Naive thymus-derived CD4-positive, alpha-beta T cell (primary cell): ENCODE results near the gene GSC2. TPM values are rescaled to one million over a fixed set of nuclear protein-coding genes. Genes with fewer than 3 reads are reported as not detected.
A peak's percentile ranks its signal among the peaks of the same experiment; 100 is the strongest.

Source experiments
- ATAC-seq: fragments of 150-1000 bp; cut with Tn5 transposase; 2 replicates; pipeline ENCODE4 v1.10.0; 2021; ENCODE audit warnings: mild to moderate bottlenecking, moderate library complexity
- CTCF ChIA-PET: fragments of 350-600 bp; sonication (Branson Sonifier 250); formaldehyde crosslinking; loops from one replicate; lab custom pipeline; 2021; ENCODE audit warnings: antibody characterized with exemption; lab: Charles Lee
- POLR2A ChIA-PET: fragments of 350-600 bp; sonication (Branson Sonifier 250); formaldehyde crosslinking; loops from one replicate; lab custom pipeline; 2021; ENCODE audit warnings: antibody characterized with exemption, inconsistent platforms; lab: Charles Lee
- DNase-seq, 9 donors: peaks; one replicate each; pipeline versions ENCODE4 v3.0.0 to v3.0.0-alpha.2; 2020 to 2022; ENCODE audit warnings: mixed read lengths in 1 of 9
- H3K27ac ChIP-seq: one replicate; pipeline ENCODE4 v1.7.0; 2013; ENCODE audit warnings: mild to moderate bottlenecking, low read depth, low read length, moderate library complexity
- H3K27me3 ChIP-seq, 2 donors: one replicate each; pipeline ENCODE4 v1.7.0; 2013; ENCODE audit warnings: low read length in 2 of 2, mild to moderate bottlenecking in 2 of 2, moderate library complexity in 2 of 2; ENCODE audit not compliant: control insufficient read depth in 2 of 2, insufficient read depth in 2 of 2
- H3K36me3 ChIP-seq, 3 experiments: 1 replicate in 2 of 3; 2 replicates in 1 of 3; pipeline ENCODE4 v1.7.0; 2013; ENCODE audit warnings: low read length in 3 of 3, mild to moderate bottlenecking in 3 of 3, moderate library complexity in 1 of 3; ENCODE audit not compliant: insufficient read depth in 3 of 3, control insufficient read depth in 2 of 3
- H3K4me1 ChIP-seq, 2 donors: one replicate each; pipeline ENCODE4 v1.7.0; 2013; ENCODE audit warnings: low read length in 2 of 2, mild to moderate bottlenecking in 2 of 2, moderate library complexity in 1 of 2; ENCODE audit not compliant: control insufficient read depth in 2 of 2, insufficient read depth in 2 of 2
- H3K4me3 ChIP-seq: 2 replicates; pipeline ENCODE4 v1.7.0; 2013; ENCODE audit warnings: mild to moderate bottlenecking, low read length
- H3K9me3 ChIP-seq, 3 experiments: 1 replicate in 2 of 3; 2 replicates in 1 of 3; pipeline ENCODE4 v1.7.0; 2013; ENCODE audit warnings: low read length in 3 of 3; ENCODE audit not compliant: control insufficient read depth in 2 of 3
- H3K27ac Mint-ChIP-seq, 9 donors: one replicate each; pipeline ENCODE4 v1.8.0; 2020 to 2022; ENCODE audit warnings: mixed read lengths in 9 of 9, mild to moderate bottlenecking in 8 of 9, moderate library complexity in 5 of 9, inconsistent platforms in 2 of 9
- H3K27me3 Mint-ChIP-seq, 5 donors: one replicate each; pipeline ENCODE4 v1.8.0; 2021 to 2022; ENCODE audit warnings: mixed read lengths in 5 of 5, mild to moderate bottlenecking in 1 of 5
- H3K36me3 Mint-ChIP-seq, 5 donors: one replicate each; pipeline ENCODE4 v1.8.0; 2020 to 2022; ENCODE audit warnings: mixed read lengths in 5 of 5, mild to moderate bottlenecking in 3 of 5, inconsistent platforms in 1 of 5
- H3K4me1 Mint-ChIP-seq, 7 donors: one replicate each; pipeline ENCODE4 v1.8.0; 2020 to 2022; ENCODE audit warnings: mixed read lengths in 7 of 7, mild to moderate bottlenecking in 3 of 7, inconsistent platforms in 1 of 7
- H3K4me3 Mint-ChIP-seq, 10 donors: one replicate each; pipeline ENCODE4 v1.8.0; 2020 to 2022; ENCODE audit warnings: mild to moderate bottlenecking in 10 of 10, mixed read lengths in 10 of 10, moderate library complexity in 6 of 10, inconsistent platforms in 2 of 10
- H3K9me3 Mint-ChIP-seq, 11 donors: one replicate each; pipeline ENCODE4 v1.8.0; 2020 to 2022; ENCODE audit warnings: mixed read lengths in 11 of 11, mild to moderate bottlenecking in 4 of 11, inconsistent platforms in 1 of 11, moderate library complexity in 1 of 11
- intact Hi-C, 2 donors: fragments of 100-400 bp; cut with micrococcal nuclease; formaldehyde crosslinking; loops; one replicate each; pipeline ENCODE4 v1.15.1; 2023
- polyA plus RNA-seq, 2 donors: library from polyadenylated mRNA; unstranded; fragments of 300-500 nt; fragmentation: Illumina TruSeq; gene quantifications; one replicate each; pipeline ENCODE4 v1.2.3, GENCODE V29; 2021
- total RNA-seq, 6 experiments: library from RNA in 5 of 6; stranded (reverse) in 5 of 6; gene quantifications; 1 replicate in 5 of 6; 2 replicates in 1 of 6; pipeline ENCODE4 v1.2.3 and lab custom pipeline; 2021 to 2026

GSC2 gene
- total and polyA plus RNA-seq, 7 experiments from 2014 or later = not detected

DNA sequence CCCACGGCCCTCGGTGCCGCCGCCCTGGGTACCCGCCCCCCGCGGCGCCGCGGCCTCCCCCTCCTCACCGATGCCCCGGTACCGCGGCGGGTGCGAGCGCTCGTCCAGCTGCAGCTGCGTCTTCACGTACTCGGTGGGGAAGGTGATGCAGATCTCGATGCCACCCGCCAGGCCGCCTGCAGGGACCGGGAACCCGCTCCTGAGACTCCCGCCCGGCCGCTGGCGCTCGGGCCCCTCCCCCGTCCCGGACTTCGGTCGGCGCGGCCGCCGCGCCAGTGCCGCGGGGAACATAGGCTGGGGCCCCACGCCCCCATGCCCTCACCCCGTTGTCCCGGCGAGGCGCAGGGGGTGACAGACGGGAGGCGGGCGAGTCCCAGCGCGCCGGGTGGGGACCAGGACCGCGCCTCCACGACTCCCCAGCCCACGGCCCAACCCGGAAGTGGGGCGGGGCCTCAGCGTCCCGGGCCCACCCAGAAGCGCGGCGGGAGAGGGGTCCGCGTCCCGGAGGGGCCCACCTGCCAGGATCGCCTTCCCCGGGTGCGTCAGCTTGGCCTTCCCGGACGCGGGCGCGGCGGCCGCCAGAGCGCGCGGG is 28.1 kb upstream of the GSC2 start:
- Mint-ChIP-seq H3K9me3 (no peaks in the 10 kb centered on the region), H3K4me3 (peak overlapping the region in 7 of 10 donors; percentile 28 to 85 (median 55)), H3K27ac (no peak overlapping the region), H3K4me1 (peaks cover 20 to 32% (median 30%) of the 10 kb centered on the region in 7 donors), H3K36me3 (no peaks in the 10 kb centered on the region), H3K27me3 (no peaks in the 10 kb centered on the region)
- Histone ChIP-seq H3K27ac (peak overlapping the region; percentile 63), H3K27me3 (no peaks in the 10 kb centered on the region), H3K4me1 (peaks cover 8 to 9% of the 10 kb centered on the region in 2 donors), H3K4me3 (peak overlapping the region; percentile 47), H3K36me3 (no peaks in the 10 kb centered on the region), H3K9me3 (no peaks in the 10 kb centered on the region)
- DNase-seq (peak in 8 of 9 donors; percentile 40 to 64 (median 54)), ATAC-seq (peak; percentile 63)
- CTCF ChIA-PET = interaction anchor here (0.8 kb wide), 1 partner anchor 67 kb away, joined by 3 read pairs; no protein-coding TSS in a partner anchor
- POLR2A ChIA-PET = interaction anchor here (0.8 to 1.2 kb wide), 3 partner anchors 10 to 89 kb away, joined by 3 read pairs; no protein-coding TSS in a partner anchor
- intact Hi-C loops = loop anchor here (1.0 to 5.0 kb wide), 6 partner anchors 34 to 541 kb away; partner anchors contain the start of genes ESS2 (in 2 of the 2), MRPL40 (in 2 of the 2), CLTCL1 (in 1 of the 2) and HIRA (in 1 of the 2)

DNA sequence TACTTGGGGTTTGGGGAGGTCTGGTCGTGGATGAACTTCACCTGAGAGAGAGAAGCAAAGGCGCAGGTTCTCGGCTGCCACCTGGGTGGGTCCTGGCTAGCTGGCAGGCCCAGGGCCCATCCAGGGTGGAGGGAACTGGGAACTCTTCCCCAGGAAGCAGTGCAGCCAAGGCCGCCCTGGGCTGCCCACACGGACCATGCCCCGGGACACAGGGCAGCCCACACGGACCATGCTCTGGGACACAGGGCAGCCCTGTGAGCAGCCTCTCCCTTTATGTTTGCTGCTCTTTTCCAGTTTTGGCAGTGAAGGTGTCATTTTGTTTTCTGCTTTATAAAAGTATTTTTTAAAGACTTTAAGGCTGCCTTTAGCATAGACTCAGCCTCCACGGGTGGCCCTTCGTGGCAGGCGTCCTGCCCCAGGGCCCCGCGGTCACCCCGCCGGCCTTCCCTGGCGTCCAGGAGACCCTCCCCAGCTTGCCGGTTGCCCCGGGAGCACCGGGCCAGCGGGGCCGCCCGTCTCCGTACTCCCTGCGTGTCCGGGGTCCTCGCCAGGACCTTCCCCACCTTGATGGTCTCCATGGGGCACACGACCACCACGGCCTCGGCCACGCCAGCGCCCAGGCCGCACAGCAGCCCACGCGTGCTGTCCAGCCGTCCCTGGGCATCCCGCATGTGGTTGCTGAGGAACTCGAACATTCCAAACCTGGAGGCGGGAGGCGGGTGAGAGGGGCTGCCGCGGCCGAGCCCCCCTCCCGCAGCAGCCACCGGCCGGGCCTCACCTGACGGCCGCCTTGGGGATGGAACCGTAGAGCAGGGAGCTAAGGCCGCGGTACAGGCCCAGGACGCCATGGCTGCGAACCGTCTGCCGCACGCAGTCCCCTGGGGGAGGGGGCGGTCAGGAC is 27.3 kb upstream of the GSC2 start:
- Mint-ChIP-seq H3K27me3 (no peaks in the 10 kb centered on the region), H3K27ac (peak overlapping the region in 3 of 9 donors; percentile 32 to 67 (median 60)), H3K36me3 (no peaks in the 10 kb centered on the region), H3K9me3 (peaks cover 0 to 1% (median 0%) of the 10 kb centered on the region in 11 donors), H3K4me1 (peaks cover 25 to 37% (median 34%) of the 10 kb centered on the region in 7 donors), H3K4me3 (peak overlapping the region; percentile 28 to 85 (median 71))
- Histone ChIP-seq H3K36me3 (no peaks in the 10 kb centered on the region), H3K27me3 (no peaks in the 10 kb centered on the region), H3K27ac (peak overlapping the region; percentile 63), H3K4me1 (peaks cover 10 to 15% of the 10 kb centered on the region in 2 donors), H3K4me3 (peak overlapping the region; percentile 47), H3K9me3 (no peaks in the 10 kb centered on the region)
- DNase-seq (no peak), ATAC-seq (peak; percentile 0)
- ChIA-PET CTCF (no interaction called here), POLR2A (interaction anchor here (0.8 to 1.2 kb wide), 2 partner anchors 9 to 34 kb away, joined by 3 read pairs; no protein-coding TSS in a partner anchor)
- intact Hi-C loops = loop anchor here (1.0 to 5.0 kb wide), 6 partner anchors 33 to 541 kb away; partner anchors contain the start of genes ESS2 (in 2 of the 2), MRPL40 (in 2 of the 2), CLTCL1 (in 1 of the 2) and HIRA (in 1 of the 2)

DNA sequence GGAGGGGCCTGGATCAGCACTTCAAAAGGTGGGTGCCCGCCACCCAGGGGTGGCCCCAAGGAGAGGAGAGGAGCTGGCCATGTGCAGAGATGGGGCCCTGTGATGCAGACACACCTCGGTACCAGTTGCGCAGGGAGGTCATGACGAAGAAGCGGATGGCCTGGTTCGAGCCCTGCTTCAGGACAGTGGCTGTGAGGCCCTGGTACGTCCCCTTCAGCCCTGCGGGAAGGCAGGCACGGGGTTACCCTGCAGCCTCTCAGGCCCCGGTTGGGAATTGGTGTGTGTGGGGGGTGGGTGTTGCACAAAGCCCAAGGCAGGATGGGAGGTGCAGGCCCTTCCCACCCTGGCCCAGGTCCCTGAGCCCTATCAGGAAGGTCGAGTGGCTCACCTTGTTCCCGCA is 26.6 kb upstream of the GSC2 start:
- Histone ChIP-seq H3K27ac (no peak overlapping the region), H3K4me3 (no peak overlapping the region), H3K9me3 (no peaks in the 10 kb centered on the region), H3K36me3 (peaks cover 0 to 4% (median 0%) of the 10 kb centered on the region in 3 experiments), H3K27me3 (no peaks in the 10 kb centered on the region), H3K4me1 (peaks cover 15 to 18% of the 10 kb centered on the region in 2 donors)
- H3K36me3 Mint-ChIP-seq = no peaks in the 10 kb centered on the region
- ChIA-PET CTCF (no interaction called here), POLR2A (interaction anchor here (0.6 kb wide), 1 partner anchor 19 kb away, joined by 3 read pairs; no protein-coding TSS in a partner anchor)
- peak overlapping the region; percentile 28 to 85 (median 68) for H3K4me3 Mint-ChIP-seq
- H3K27me3 Mint-ChIP-seq = no peaks in the 10 kb centered on the region
- no peak for ATAC-seq
- peaks cover 0 to 1% (median 0%) of the 10 kb centered on the region in 11 donors for H3K9me3 Mint-ChIP-seq
- H3K27ac Mint-ChIP-seq = peak overlapping the region in 2 of 9 donors; percentile 38 to 60
- intact Hi-C loops = loop anchor here in 1 of 2 donors (5.0 kb wide), 2 partner anchors 69 to 256 kb away; partner anchors contain the start of genes HIRA and MRPL40
- DNase-seq = no peak
- peaks cover 21 to 35% (median 32%) of the 10 kb centered on the region in 7 donors for H3K4me1 Mint-ChIP-seq

DNA sequence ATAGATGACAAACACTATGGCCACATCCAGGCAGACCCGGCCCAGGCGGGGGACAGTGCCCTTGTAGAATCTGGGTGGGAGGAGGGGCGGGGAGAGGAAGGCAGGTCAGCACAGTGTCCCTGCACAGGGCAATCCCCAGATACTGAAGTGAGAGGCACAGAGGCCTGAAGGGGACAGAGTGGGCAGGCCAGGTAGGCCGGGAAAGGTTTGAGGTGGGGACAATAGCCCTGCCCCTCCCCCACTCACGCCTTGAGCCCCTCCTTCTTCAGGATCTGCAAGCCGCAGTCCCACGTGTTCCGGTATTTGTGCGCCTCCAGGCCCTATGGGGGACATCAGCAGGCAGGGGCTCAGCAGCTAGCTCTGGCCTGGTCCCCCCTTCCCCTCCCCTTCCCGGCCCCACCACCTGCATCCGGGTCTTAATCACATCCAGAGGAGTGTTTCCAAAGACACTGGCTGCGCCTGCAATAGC is 26.1 kb upstream of the GSC2 start:
- Mint-ChIP-seq H3K27ac (peak overlapping the region in 4 of 9 donors; percentile 38 to 88 (median 46)), H3K4me1 (peaks cover 21 to 35% (median 31%) of the 10 kb centered on the region in 7 donors), H3K36me3 (no peaks in the 10 kb centered on the region), H3K27me3 (no peaks in the 10 kb centered on the region), H3K9me3 (peaks cover 0 to 1% (median 0%) of the 10 kb centered on the region in 11 donors), H3K4me3 (peak overlapping the region in 9 of 10 donors; percentile 23 to 85 (median 68))
- no peak for DNase-seq
- Histone ChIP-seq H3K36me3 (peaks cover 0 to 9% (median 0%) of the 10 kb centered on the region in 3 experiments), H3K27ac (peak overlapping the region; percentile 16), H3K4me1 (peaks cover 15 to 18% of the 10 kb centered on the region in 2 donors), H3K9me3 (no peaks in the 10 kb centered on the region), H3K27me3 (no peaks in the 10 kb centered on the region), H3K4me3 (no peak overlapping the region)
- CTCF ChIA-PET = no interaction called here
- intact Hi-C loops = loop anchor here in 1 of 2 donors (5.0 kb wide), 2 partner anchors 69 to 256 kb away; partner anchors contain the start of genes HIRA and MRPL40
- ATAC-seq = no peak
- POLR2A ChIA-PET = interaction anchor here (0.6 kb wide), 1 partner anchor 18 kb away, joined by 3 read pairs; no protein-coding TSS in a partner anchor

DNA sequence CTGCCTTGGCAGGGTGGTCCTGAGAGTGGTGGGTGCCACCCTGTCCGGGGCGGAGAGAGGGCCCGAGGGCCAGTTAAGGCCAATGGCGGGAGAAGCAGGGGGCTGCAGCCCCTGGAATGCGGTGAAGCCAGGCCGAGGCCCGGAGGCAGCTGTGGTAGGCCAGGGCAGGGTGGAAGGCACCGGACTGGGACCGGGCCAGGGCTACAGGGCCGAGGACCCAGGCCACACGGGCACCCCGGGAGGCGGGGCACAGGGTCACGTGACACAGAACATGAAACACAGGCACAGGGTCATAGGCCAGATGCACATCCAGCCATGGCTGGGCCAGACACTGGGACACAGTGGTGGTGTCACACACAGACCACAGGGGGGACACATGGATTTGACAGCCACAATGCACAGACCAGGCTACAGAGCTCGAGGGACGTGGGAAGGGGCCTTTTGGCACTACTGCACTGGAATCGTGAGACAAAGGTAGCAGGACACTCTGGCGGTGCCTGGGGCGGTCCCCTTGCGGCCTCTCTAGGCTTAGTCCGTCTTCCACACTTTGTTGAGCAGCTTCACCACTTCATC is 25.6 kb upstream of the GSC2 start:
- H3K27ac ChIP-seq = peak overlapping the region; percentile 16
- POLR2A ChIA-PET = no interaction called here

More for the DNA sequence above, 25.6 kb upstream of the GSC2 start:
- H3K4me3 Mint-ChIP-seq = peak overlapping the region in 9 of 10 donors; percentile 23 to 75 (median 52)
- H3K27me3 ChIP-seq = no peaks in the 10 kb centered on the region
- H3K9me3 ChIP-seq = no peaks in the 10 kb centered on the region
- H3K36me3 Mint-ChIP-seq = no peaks in the 10 kb centered on the region
- ATAC-seq (no peak), DNase-seq (no peak)
- H3K9me3 Mint-ChIP-seq = peaks cover 0 to 4% (median 0%) of the 10 kb centered on the region in 11 donors
- H3K4me1 ChIP-seq = peaks cover 19 to 23% of the 10 kb centered on the region in 2 donors
- no peak overlapping the region for H3K4me3 ChIP-seq
- H3K27ac Mint-ChIP-seq = peak overlapping the region in 4 of 9 donors; percentile 19 to 90 (median 66)
- CTCF ChIA-PET = no interaction called here
- H3K4me1 Mint-ChIP-seq = peaks cover 26 to 39% (median 35%) of the 10 kb centered on the region in 7 donors
- intact Hi-C loops = loop anchor here in 1 of 2 donors (5.0 kb wide), 2 partner anchors 68 to 257 kb away; partner anchors contain the start of genes HIRA and MRPL40
- H3K36me3 ChIP-seq = peaks cover 0 to 11% (median 0%) of the 10 kb centered on the region in 3 experiments
- H3K27me3 Mint-ChIP-seq = peaks cover 0 to 2% (median 0%) of the 10 kb centered on the region in 5 donors
